Lower leg skin (tissue), 4 donors: ENCODE results near the gene RAD51B. TPM values are rescaled to one million over a fixed set of nuclear protein-coding genes. Genes with fewer than 3 reads are reported as not detected.
A peak's percentile ranks its signal among the peaks of the same experiment; 100 is the strongest.

ENCODE experiments used
- DNase-seq, 2 donors: peaks; one replicate each; pipeline ENCODE4 v3.0.0-alpha.2; 2019; ENCODE audit warnings: low spot score in 2 of 2
- H3K4me3 ChIP-seq: fragments of 200-600 bp; sonication (generic); 2 replicates; pipeline ENCODE4 v1.5.1; 2017; ENCODE audit warnings: mild to moderate bottlenecking, low read depth; ENCODE audit not compliant: poor library complexity, severe bottlenecking
- CTCF ChIP-seq, 3 donors: fragments of 450-650 bp; IDR thresholded peaks; one replicate each; pipeline ENCODE4 v1.5.1; 2016; ENCODE audit warnings: antibody characterized with exemption in 3 of 3, mild to moderate bottlenecking in 3 of 3, moderate library complexity in 2 of 3
- POLR2A ChIP-seq, 2 donors: fragments of 450-650 bp; IDR thresholded peaks; one replicate each; pipeline ENCODE4 v1.6.1; 2016 to 2017; ENCODE audit warnings: antibody characterized with exemption in 2 of 2, mild to moderate bottlenecking in 1 of 2, moderate library complexity in 1 of 2
- WGBS, 2 donors: methylation state at CpG; one replicate each; pipeline ENCODE4 v1.1.5; 2018; 5-methylcytosine and 5-hydroxymethylcytosine counted together
- intact Hi-C: fragments of 100-400 bp; cut with DNase I; formaldehyde crosslinking; loops from one replicate; pipeline ENCODE4 v1.15.0; 2023; ENCODE audit warnings: low total_unique reads
- total RNA-seq, 4 donors: library from RNA; depleted of rRNA; stranded (reverse); fragments of >200 nt; gene quantifications; one replicate each; pipeline ENCODE4 v1.1.0, GENCODE V29; 2016

The RAD51B gene
- total RNA-seq, 4 donors from 2014 or later, result 6.1 to 27.2 (median 13.6) TPM

DNA sequence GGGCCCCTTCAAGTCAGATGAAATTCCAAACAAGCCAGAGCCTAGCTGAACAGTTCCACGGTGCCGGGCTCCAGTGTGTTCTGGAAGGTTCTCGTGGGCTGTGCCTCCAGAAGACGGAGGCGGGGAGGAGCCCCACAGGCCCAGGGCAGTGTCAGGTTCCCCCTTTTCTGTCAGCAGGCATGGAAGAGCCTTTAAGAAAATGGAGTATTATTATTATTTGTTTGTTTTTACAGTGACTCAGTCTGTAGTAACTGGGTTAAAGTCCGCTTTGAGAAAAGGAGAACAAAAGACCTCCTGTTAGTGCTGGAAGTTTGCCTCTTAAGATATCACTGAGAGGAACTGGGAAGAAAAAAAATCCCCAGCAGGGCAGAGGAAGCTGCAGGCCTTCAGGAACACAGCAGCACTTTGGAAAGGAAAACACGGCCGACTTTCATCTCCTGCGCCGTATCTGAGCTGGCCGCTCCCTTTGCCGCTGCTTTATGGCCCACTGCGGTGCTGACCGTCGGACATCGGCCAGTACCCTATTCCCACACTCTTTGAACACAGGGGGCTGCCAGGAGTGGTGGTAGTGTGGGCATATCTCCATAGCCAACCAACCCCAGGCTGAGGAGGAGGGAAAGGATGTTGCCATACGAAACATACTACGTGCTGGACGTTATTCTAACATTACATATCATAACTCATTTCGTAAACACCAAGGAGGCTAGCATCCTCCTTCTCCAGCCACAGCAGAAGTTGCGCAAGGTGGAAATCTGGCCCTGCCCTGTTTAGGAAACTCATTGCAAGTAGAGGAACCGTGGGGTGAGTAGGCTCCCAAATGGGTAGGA, 779.3 kb downstream of the RAD51B start:
- no peak overlapping the region for H3K4me3 ChIP-seq
- TF ChIP-seq CTCF (IDR thresholded peaks at IDR 0.05) (no peak), POLR2A (IDR thresholded peaks at IDR 0.05) (no peak)
- DNase-seq, result peak; percentile 65 to 93
- intact Hi-C loops, result no loop called here
- 69 to 70% methylated on average over 22 of the region's 22 CpGs for WGBS, 2 donors

DNA sequence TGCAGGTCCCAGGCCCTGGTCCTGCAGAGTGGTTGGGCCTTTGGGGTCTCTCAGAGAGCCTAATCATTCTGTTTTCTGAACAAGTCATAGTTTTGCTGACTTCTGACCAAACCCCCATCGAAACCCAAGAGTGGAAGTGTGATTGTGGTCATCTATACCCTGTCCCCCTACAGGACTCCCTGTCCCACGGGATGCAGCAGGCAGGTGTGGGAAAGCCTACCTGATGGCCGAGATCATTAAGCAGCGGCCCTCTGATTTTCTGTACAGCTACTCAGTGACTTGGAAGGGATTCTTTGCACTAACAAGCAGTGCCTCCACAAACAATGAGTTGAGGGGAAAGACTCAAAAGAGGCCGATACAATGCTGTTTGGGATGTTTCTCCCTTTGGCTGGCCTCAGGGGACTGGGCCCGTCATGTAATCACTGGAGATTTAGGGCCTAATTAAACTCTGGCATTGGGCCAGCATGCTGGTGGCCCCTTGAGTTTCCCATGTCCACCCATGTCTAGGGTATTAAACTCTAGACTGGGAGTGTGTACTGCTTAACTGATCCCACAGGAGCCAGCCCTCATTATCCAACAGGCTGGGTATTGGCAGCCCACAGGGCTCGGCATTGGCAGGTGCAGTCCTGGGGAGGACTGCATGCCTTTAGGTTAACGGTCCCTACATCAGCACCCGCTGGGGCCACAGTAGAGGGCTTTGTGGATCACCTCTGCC, 780.5 kb downstream of the RAD51B start:
- H3K4me3 ChIP-seq, result no peak overlapping the region
- no peak for TF ChIP-seq POLR2A (IDR thresholded peaks at IDR 0.05)
- TF ChIP-seq CTCF (IDR thresholded peaks at IDR 0.05), result no peak
- intact Hi-C loops, result no loop called here
- WGBS, 2 donors, result 92 to 93% methylated on average over 9 of the region's 9 CpGs
- DNase-seq, result peak in 1 of 2 donors; percentile 67

DNA sequence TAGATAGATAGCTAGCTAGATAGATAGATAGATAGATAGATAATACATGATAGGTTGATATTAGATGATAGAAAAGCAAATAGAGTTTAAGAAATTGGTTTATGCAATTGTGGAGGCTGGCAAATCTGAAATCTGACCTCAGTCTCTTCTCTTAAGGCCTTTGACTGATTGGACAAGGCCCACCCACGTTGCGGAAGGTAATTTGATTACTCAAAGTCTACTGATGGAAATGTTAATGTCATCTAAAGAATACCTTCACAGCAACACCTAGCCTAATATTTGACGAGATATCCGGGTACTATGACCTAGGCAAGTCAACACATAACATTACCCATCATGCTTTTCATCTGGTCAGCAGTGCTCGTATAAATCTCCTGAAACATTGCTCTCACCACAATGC, 782.9 kb downstream of the RAD51B start:
- DNase-seq, result peak in 1 of 2 donors; percentile 6
- TF ChIP-seq POLR2A (IDR thresholded peaks at IDR 0.05), result no peak
- no peak for TF ChIP-seq CTCF (IDR thresholded peaks at IDR 0.05)
- WGBS, 2 donors, result 70 to 88% methylated on average over 5 of the region's 5 CpGs
- intact Hi-C loops, result no loop called here
- no peak overlapping the region for H3K4me3 ChIP-seq

DNA sequence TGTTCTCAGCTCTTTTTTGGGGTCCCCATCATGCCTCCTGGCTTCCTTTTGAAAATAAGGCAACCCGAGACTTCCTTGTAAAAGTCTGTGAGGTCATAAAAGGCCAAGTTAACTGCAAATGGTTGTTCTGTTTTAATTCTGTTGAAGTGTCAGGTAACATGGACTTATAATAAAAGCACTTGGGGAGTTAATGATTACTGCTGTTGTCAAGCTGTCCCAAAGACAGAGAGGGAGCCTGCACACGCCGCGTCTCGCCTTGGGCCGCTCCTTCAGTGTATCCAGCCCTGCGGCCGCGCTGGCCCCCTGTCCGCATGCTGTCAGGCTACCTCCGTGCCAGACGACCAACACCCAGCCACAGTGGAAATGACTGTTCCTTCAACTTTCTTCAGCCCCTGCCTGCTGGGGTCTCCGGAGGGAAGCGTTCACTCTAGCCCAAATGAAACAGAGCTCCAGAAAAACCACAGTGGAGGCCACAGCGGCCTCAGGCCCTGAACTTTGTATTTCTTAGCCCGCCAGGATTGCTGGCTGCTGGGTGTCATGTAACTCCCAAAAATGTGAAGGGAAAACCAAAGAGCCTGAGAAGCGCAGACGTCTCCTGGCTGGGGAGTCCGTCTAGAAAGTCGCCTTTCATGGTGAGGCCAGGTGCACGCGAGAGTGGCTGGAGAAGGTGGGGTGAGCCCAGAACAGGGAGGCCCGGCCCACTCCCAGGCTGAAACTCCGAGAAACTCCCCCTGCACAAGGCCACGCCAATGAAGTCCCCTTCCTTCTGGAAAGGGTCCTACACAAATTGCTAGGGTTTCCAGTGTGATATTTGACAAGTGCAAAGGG, 784.2 kb downstream of the RAD51B start:
- WGBS, 2 donors, result 91 to 97% methylated on average over 25 of the region's 25 CpGs
- peak in 1 of 2 donors; percentile 62 for DNase-seq
- H3K4me3 ChIP-seq, result no peak overlapping the region
- no peak for TF ChIP-seq CTCF (IDR thresholded peaks at IDR 0.05)
- no peak for TF ChIP-seq POLR2A (IDR thresholded peaks at IDR 0.05)
- intact Hi-C loops, result no loop called here

GRCh38 chr14:68604361-68604730, 784.8 kb downstream of the RAD51B start:
- WGBS, 2 donors, result 97 to 99% methylated on average over 9 of the region's 9 CpGs
- DNase-seq, result peak in 1 of 2 donors; percentile 77
- intact Hi-C loops, result no loop called here
- no peak for TF ChIP-seq POLR2A (IDR thresholded peaks at IDR 0.05)
- TF ChIP-seq CTCF (IDR thresholded peaks at IDR 0.05), result no peak
- no peak overlapping the region for H3K4me3 ChIP-seq
